ENCODE measurements around the gene GABPB1. TPM values are rescaled to one million over a fixed set of nuclear protein-coding genes. Genes with fewer than 3 reads are reported as not detected.

The GABPB1 gene
- total RNA-seq, 1 donor from 2014 or later = 13.3 TPM

GRCh38 chr15:50275091-50275490 is 79.9 kb downstream of the GABPB1 start:
- Histone ChIP-seq H3K27ac (no peak overlapping the region), H3K9me3 (no peaks in the 10 kb centered on the region), H3K36me3 (no peaks in the 10 kb centered on the region), H3K4me3 (no peak overlapping the region), H3K4me1 (no peaks in the 10 kb centered on the region), H3K27me3 (no peaks in the 10 kb centered on the region)
- DNase-seq (ENCODE audit: extremely low spot score in 2 of 2) = no peak
- TF ChIP-seq CTCF (IDR thresholded peaks at IDR 0.05) = no peak
- no peak for TF ChIP-seq POLR2AphosphoS5 (IDR thresholded peaks at IDR 0.05; ENCODE audit: insufficient read depth in 1 of 2, low read depth in 1 of 2)
- no peak for TF ChIP-seq POLR2A (IDR thresholded peaks at IDR 0.05)
- intact Hi-C loops (cut with DNase I) = no loop called here

GRCh38 chr15:50267577-50267976 is 87.4 kb downstream of the GABPB1 start:
- H3K4me1 ChIP-seq = no peaks in the 10 kb centered on the region
- no peak overlapping the region for H3K27ac ChIP-seq
- no peak for DNase-seq (ENCODE audit: extremely low spot score in 2 of 2)
- H3K36me3 ChIP-seq = no peaks in the 10 kb centered on the region
- no peaks in the 10 kb centered on the region for H3K27me3 ChIP-seq
- TF ChIP-seq POLR2AphosphoS5 (IDR thresholded peaks at IDR 0.05; ENCODE audit: insufficient read depth in 1 of 2, low read depth in 1 of 2) (no peak), POLR2A (IDR thresholded peaks at IDR 0.05) (no peak), CTCF (IDR thresholded peaks at IDR 0.05) (no peak)
- no peak overlapping the region for H3K4me3 ChIP-seq
- intact Hi-C loops (cut with DNase I) = no loop called here
- no peaks in the 10 kb centered on the region for H3K9me3 ChIP-seq

DNA sequence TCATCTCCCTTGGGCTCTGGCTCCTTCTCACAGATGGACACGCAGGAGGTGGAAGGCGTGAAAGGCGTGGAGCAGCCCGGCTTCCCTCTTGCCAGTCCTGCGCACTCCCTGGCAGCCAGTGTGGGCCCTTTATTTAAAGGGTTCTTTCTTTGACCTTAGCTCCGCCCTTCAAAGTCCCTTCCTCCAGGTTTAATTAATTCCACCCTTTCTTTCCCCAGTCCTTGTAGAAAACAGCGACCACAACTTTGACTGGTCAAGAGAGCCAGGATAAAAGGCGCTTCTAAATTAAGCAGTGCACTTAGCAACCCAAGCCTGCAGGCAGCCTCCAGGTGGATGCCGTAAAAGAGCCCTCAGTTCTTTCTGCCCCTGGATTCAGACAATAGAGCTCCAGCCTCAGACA is 89.4 kb downstream of the GABPB1 start, which contains the start of gene HDC:
Gene HDC, minus strand, starts transcription at position 107 of the 400 bp plus-strand sequence. Its CDS starts 103 bp downstream, at position 4.
- no peaks in the 10 kb centered on the region for H3K27me3 ChIP-seq
- no peak for TF ChIP-seq POLR2AphosphoS5 (IDR thresholded peaks at IDR 0.05; ENCODE audit: insufficient read depth in 1 of 2, low read depth in 1 of 2)
- no peak for TF ChIP-seq CTCF (IDR thresholded peaks at IDR 0.05)
- no peak for TF ChIP-seq POLR2A (IDR thresholded peaks at IDR 0.05)
- H3K27ac ChIP-seq = no peak within 1 kb of the TSS
- H3K4me3 ChIP-seq = no peak within 1 kb of the TSS
- no peak for DNase-seq (ENCODE audit: extremely low spot score in 2 of 2)
- H3K4me1 ChIP-seq = no peaks in the 10 kb centered on the region
- intact Hi-C loops (cut with DNase I) = no loop called here
- no peaks in the 10 kb centered on the region for H3K9me3 ChIP-seq
- no peaks in the 10 kb centered on the region for H3K36me3 ChIP-seq

DNA sequence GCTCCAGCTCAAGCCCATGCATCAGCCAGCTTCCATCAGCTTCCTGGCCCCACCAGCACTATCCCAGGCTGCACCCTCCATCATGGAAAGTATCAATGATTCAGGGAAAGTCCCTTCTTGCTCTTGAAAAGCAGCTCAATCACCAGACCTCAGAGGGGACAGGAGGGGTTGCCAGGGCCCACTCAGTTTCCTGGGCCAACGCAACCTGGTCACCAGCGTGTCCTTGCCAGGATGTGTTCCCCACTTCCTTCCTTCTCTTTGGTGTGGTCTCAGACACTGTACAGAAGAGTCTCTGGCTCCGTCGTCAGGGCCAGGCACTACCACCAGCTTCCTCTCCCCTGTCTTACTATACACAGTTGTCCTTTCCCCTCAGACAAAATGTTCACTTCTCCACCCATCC is 92.5 kb downstream of the GABPB1 start:
- TF ChIP-seq POLR2A (IDR thresholded peaks at IDR 0.05) = no peak
- Histone ChIP-seq H3K27ac (no peak overlapping the region), H3K4me1 (no peaks in the 10 kb centered on the region), H3K4me3 (no peak overlapping the region), H3K36me3 (no peaks in the 10 kb centered on the region), H3K9me3 (no peaks in the 10 kb centered on the region), H3K27me3 (no peaks in the 10 kb centered on the region)
- no peak for DNase-seq (ENCODE audit: extremely low spot score in 2 of 2)
- intact Hi-C loops (cut with DNase I) = no loop called here

- DNase-seq (ENCODE audit: extremely low spot score in 2 of 2) = no peak
- TF ChIP-seq POLR2AphosphoS5 (IDR thresholded peaks at IDR 0.05; ENCODE audit: insufficient read depth in 1 of 2, low read depth in 1 of 2) = no peak
- no peak for TF ChIP-seq POLR2A (IDR thresholded peaks at IDR 0.05)
- TF ChIP-seq CTCF (IDR thresholded peaks at IDR 0.05) = no peak
- no peak overlapping the region for H3K4me3 ChIP-seq
- H3K4me1 ChIP-seq = no peaks in the 10 kb centered on the region
- H3K9me3 ChIP-seq = no peaks in the 10 kb centered on the region
- intact Hi-C loops (cut with DNase I) = no loop called here
- H3K27me3 ChIP-seq = no peaks in the 10 kb centered on the region
- H3K36me3 ChIP-seq = no peaks in the 10 kb centered on the region
- no peak overlapping the region for H3K27ac ChIP-seq
Observed at GRCh38 chr15:50261981-50262380, 93.0 kb downstream of the GABPB1 start.
